ENCODE results near the gene TNIP1.

TNIP1 gene

DNA sequence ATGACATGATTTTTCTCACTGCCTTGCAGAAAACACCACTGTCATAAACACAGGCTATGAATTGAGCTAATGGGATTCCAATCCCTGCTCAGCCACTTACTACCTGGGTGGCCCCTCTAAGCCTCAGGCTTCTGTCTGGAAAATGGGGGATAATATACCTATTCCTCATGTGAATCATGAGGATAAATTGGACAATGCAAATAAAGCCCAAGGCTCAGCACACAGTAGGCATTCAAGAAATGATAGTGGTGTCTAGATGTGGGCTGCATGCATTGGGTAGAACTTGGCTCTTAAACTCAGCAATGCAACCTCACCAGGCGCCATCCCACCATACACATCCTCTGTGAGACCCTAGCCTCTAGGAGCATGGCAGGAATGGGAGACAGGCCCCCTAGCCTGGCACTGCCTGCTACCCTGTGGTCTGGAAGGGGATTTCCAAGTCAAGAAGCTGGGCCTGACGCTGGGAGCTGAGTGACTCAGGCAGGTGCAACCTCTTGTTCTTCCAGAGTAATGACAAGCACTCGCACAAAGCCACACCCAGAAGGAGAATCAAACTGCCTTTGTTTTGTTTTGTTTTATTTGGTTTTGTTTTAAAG lies 2.3 kb upstream of the TNIP1 start:
- Mint-ChIP-seq H3K4me3 (peak overlapping the region; percentile 82), H3K27ac (peak overlapping the region; percentile 84), H3K27me3 (ENCODE audit: low read depth) (no peaks in the 10 kb centered on the region), H3K4me1 (ENCODE audit: low read depth) (peaks cover 72% of the 10 kb centered on the region), H3K36me3 (ENCODE audit: low read depth) (peaks cover 31% of the 10 kb centered on the region), H3K9me3 (no peaks in the 10 kb centered on the region)

DNA sequence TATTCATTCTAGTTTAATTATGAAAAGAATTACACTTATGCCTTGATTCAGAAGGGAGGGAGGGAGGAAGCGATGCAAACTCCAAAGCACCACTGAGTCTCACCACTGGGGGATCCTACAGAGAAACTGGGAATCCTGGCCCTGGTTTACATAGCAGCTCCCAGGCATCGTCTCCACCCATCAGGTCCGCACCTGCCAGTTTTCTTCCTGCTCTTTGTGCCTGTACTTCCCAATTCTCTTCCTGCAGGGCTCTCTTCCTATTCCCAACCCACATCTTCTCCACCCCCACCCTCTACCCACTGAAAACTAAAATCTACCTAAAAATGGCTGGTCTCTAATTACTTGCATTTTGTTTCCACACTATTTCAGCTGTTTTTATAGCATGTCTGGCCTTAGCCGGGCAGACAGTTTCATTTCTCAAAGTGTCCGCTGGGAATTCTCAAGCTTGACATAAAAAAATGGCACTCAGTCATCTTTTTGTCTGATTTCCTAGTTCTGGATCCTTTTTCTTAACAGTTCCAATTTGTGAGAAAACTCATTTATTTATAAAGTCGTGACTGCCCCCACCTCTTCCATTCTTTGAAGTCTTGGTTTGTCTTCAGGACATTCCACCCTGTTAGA lies 1.6 kb upstream of the TNIP1 start:
- H3K4me1 Mint-ChIP-seq (ENCODE audit: low read depth): peaks cover 72% of the 10 kb centered on the region
- peak overlapping the region; percentile 84 for H3K27ac Mint-ChIP-seq
- H3K9me3 Mint-ChIP-seq: no peaks in the 10 kb centered on the region
- peak overlapping the region; percentile 82 for H3K4me3 Mint-ChIP-seq
- H3K27me3 Mint-ChIP-seq (ENCODE audit: low read depth): no peaks in the 10 kb centered on the region
- peaks cover 37% of the 10 kb centered on the region for H3K36me3 Mint-ChIP-seq (ENCODE audit: low read depth)

DNA sequence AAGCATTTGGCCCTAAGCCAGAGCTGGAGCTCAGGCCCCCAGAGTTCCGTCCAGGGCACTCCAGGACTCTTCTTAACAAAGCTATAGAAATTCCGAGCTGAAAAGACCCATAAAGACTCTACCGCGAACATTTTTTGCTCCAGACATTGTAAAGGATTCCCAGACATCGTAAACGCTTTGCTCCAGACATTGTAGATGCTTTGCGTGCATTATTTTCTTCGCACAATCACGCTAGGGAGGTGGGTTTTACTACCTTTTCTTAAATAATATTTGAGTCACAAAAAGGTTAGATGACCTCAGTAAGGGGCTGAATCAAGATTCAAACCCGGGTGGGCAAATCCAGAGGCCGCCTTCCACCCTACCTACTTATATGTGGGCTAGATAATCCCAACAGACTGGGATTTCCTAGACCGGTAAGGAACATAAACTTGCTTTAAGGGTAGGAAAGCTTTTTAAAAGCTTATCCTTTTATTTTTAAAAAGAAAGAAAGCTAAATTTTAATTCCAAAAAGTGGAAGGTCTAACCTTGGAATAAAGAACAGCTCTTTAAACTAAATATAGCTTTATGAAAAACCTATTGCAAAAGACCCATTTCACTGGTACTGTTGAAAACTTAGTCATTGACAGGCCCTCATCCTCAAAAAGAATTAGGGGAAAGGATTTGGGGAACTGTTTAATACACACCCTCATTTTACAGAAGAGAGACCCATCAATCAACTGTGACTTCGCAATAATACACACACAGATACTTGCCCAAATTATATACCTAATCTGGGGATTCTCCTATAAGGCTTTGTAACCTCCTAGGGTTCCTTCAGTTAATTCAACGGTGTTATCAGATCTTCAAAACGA lies 822 bp upstream of the TNIP1 start:
- H3K36me3 Mint-ChIP-seq (ENCODE audit: low read depth): peaks cover 42% of the 10 kb centered on the region
- no peaks in the 10 kb centered on the region for H3K27me3 Mint-ChIP-seq (ENCODE audit: low read depth)
- peak overlapping the region; percentile 82 for H3K4me3 Mint-ChIP-seq
- H3K27ac Mint-ChIP-seq: peak overlapping the region; percentile 84
- H3K9me3 Mint-ChIP-seq: no peaks in the 10 kb centered on the region
- peaks cover 76% of the 10 kb centered on the region for H3K4me1 Mint-ChIP-seq (ENCODE audit: low read depth)

DNA sequence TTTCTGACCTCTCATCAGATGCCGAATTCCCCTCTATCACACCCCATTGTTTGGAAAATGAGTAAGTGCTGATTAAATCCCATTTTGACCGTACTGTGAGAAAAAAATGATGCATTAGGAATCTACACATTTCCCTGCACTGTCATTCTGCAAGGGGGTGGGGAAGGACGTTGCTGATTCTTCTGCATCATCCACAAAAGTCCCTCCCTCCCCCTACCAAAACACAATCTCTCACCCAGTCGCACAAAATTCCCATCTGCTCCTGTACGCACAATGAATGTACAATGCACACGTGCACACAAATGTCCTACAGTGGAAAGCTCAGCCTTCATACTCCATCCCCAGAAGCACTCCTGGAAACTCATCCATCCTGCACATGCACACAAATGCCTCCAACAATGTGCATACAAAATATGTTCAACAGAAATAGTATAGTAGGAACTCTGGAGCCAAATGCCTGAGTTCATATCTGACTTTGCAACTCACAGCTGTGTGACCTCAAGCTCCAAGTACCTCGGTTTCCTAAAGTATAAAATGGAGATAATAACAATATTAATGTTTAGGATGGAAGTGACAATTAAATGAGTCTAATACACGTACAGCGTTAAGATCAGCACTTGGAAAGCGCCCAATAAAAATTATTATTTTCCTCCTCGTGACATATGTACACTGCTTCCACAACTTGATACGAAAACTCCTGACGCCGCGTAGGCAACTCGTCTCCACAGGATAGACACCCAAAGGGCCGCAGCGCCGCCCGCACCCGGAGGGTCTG lies 809 bp downstream of the TNIP1 start:
- no peaks in the 10 kb centered on the region for H3K9me3 Mint-ChIP-seq
- H3K36me3 Mint-ChIP-seq (ENCODE audit: low read depth): peaks cover 49% of the 10 kb centered on the region
- peak overlapping the region; percentile 95 for H3K4me3 Mint-ChIP-seq
- H3K27me3 Mint-ChIP-seq (ENCODE audit: low read depth): no peaks in the 10 kb centered on the region
- peaks cover 77% of the 10 kb centered on the region for H3K4me1 Mint-ChIP-seq (ENCODE audit: low read depth)
- H3K27ac Mint-ChIP-seq: peak overlapping the region; percentile 83

DNA sequence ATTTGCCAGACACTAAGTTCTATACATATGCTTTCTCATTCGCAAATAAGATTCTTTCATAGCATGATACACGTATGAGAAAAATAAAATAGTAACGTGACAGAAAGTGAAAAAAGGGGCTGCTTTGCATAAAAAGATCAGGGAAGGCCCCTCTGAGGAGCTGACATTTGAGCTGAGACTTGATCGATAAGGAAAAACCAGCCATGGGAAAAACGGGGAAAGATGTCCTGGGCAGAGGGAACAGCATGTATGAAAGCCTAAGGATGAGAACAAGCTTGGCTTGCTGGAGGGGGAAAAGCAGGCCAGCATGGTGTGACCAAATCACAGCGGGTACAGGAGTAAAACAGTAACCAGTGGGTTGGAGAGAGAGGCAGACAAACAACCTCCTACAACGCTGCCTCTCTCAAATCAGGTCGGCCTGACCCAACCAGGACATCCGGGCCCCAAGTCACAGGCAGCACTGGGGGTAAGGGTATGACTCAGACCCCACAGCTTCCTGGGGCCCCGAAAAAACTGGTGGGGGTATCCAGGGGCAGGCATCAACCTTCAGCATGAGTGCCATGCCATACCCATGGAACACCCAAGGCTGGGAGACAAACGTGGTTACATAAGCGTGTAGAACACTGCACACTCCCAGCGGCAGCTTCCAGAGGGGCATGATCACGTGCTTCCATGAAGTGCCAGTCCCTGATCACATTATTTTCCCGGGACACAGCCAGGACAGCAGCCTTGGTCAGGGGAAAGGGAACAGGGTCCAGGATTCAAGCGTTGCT lies 2.2 kb downstream of the TNIP1 start:
- Mint-ChIP-seq H3K36me3 (ENCODE audit: low read depth) (peaks cover 51% of the 10 kb centered on the region), H3K27me3 (ENCODE audit: low read depth) (no peaks in the 10 kb centered on the region), H3K4me1 (ENCODE audit: low read depth) (peaks cover 66% of the 10 kb centered on the region), H3K4me3 (peak overlapping the region; percentile 95), H3K27ac (peak overlapping the region; percentile 87), H3K9me3 (no peaks in the 10 kb centered on the region)

DNA sequence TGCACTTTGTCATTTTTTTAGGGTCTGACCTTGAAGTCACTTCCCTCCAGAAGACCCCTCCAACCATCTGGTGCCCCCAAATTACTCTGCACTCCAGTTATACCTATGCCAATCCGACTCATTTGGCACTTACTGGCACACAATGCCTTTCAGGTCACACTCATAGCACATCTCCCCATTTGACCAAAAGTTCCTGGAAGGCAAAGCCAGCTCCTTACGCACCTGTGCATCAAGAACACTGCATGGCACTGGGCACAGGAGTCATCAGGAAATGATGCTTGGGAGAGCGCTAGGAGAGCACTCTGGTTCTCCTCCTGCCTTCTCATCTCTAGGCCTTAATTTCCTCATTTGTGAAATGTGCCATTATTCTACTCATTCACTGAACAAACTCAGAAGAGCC lies 2.9 kb downstream of the TNIP1 start:
- H3K9me3 Mint-ChIP-seq: no peaks in the 10 kb centered on the region
- peaks cover 59% of the 10 kb centered on the region for H3K4me1 Mint-ChIP-seq (ENCODE audit: low read depth)
- H3K27me3 Mint-ChIP-seq (ENCODE audit: low read depth): no peaks in the 10 kb centered on the region
- peak overlapping the region; percentile 95 for H3K4me3 Mint-ChIP-seq
- peaks cover 58% of the 10 kb centered on the region for H3K36me3 Mint-ChIP-seq (ENCODE audit: low read depth)
- H3K27ac Mint-ChIP-seq: peak overlapping the region; percentile 87

DNA sequence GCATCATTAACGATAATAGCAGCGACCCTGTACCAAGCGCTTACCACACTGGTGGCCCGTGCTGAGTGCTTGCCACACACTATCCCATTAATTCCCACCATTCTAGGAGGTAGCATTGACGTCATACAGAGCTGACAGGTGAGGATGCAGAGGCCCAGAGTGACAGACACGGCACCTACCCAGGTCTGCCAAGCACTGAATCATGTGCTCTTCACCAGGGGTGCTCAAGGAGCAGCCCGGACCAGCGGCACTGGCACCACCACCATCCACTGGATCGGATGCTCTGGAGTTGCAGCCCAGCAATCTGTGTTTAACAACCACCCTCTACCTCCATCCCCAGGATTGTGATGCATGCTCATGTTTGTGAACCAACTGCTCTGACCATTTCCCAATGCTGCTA lies 3.4 kb downstream of the TNIP1 start:
- H3K27me3 Mint-ChIP-seq (ENCODE audit: low read depth): no peaks in the 10 kb centered on the region
- H3K27ac Mint-ChIP-seq: no peak overlapping the region
- no peaks in the 10 kb centered on the region for H3K9me3 Mint-ChIP-seq
- H3K4me1 Mint-ChIP-seq (ENCODE audit: low read depth): peaks cover 54% of the 10 kb centered on the region
- peaks cover 61% of the 10 kb centered on the region for H3K36me3 Mint-ChIP-seq (ENCODE audit: low read depth)
- peak overlapping the region; percentile 95 for H3K4me3 Mint-ChIP-seq

DNA sequence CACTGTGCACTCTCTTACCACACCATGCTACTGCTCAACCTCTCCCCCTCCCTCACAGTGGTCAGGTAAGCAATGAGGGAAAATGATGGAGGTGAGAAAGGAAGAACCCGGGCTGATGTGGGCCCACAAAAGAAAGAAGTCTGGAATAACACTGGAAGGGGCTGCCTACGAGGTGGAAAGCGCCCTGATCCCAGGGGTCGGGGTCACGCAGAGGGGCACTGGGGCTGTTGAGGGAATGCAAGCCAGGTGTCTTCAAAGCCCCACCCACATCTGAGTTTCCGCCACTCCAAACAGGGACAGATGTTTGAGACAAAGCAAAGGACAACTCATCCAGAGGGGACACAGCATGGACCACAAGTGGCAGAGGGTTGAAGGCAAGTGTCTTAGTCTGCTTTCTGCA lies 4.2 kb downstream of the TNIP1 start:
- Mint-ChIP-seq H3K27ac (peak overlapping the region; percentile 63), H3K9me3 (no peaks in the 10 kb centered on the region), H3K4me1 (ENCODE audit: low read depth) (peaks cover 55% of the 10 kb centered on the region), H3K27me3 (ENCODE audit: low read depth) (no peaks in the 10 kb centered on the region), H3K4me3 (no peak overlapping the region), H3K36me3 (ENCODE audit: low read depth) (peaks cover 68% of the 10 kb centered on the region)

DNA sequence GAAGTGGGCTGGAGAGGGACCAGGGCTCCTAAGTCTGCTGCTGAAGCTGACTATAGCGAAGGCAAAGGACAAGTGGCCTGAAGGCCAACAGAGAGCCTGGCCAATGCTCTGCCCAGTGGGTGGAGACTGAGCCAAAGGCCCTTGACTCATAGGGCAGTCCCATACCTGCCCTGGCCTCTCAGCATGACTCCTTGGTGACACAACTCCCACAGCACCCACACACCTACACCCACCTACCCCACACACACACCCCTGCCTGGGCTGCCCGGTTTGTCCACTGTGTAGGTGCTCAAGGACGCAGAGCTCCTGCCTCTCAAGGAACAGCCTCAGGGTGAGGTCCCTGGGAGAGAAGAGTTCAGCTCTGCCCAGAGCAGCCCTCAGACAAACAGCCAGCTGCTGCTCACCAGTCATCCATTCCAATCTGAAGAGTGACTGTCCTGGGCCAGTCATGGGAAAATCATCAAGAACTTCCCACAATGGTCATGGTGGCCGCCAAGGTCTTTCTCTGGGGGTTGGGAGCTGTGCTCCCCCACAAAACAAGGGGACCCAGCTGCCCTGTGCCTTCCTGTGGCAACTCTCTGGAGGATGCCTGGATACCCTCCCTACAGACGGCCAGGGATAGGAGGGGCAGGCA lies 5.0 kb downstream of the TNIP1 start:
- Mint-ChIP-seq H3K4me3 (no peak overlapping the region), H3K9me3 (no peaks in the 10 kb centered on the region), H3K36me3 (ENCODE audit: low read depth) (peaks cover 70% of the 10 kb centered on the region), H3K27ac (peak overlapping the region; percentile 63), H3K4me1 (ENCODE audit: low read depth) (peaks cover 59% of the 10 kb centered on the region), H3K27me3 (ENCODE audit: low read depth) (no peaks in the 10 kb centered on the region)

DNA sequence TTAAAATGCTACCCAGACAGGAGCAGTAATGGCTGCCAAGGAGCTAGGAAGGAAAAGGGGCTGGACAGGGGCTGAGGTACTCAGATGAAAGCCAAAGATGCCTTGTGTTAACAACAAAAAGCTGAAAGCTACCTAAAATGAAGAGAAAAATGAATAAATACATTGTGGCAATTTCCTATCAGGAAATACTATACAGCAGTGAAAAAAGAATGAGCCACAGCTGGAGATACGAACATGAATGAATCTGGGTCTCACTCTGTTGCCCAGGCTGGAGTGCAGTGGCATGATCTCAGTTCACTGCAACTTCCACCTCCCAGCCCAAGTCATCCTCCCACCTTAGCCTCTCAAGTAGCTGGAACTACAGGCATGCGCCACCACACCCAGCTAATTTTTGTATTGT lies 6.3 kb downstream of the TNIP1 start:
- Mint-ChIP-seq H3K27ac (no peak overlapping the region), H3K9me3 (no peaks in the 10 kb centered on the region), H3K36me3 (ENCODE audit: low read depth) (peaks cover 67% of the 10 kb centered on the region), H3K27me3 (ENCODE audit: low read depth) (no peaks in the 10 kb centered on the region), H3K4me3 (no peak overlapping the region), H3K4me1 (ENCODE audit: low read depth) (peaks cover 62% of the 10 kb centered on the region)

DNA sequence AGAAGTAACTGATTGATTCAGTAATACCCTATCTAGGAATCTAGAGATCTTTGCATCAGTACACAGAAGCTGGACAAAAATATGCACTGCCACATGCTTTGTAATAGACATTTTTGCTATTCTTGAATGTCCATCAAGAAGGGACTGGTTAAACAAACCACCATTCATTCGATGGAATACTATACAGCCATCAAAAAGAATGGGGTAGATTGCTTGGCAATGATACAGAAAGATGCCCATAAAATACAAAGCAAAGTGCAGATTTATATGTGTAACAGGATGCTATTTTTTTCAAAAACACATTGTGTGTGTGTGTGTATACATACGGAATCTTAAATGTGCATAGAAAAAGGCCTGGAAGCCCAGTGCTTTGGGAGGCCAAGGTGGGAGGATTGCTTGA lies 7.6 kb downstream of the TNIP1 start:
- H3K4me1 Mint-ChIP-seq (ENCODE audit: low read depth): peaks cover 61% of the 10 kb centered on the region
- no peaks in the 10 kb centered on the region for H3K9me3 Mint-ChIP-seq
- H3K36me3 Mint-ChIP-seq (ENCODE audit: low read depth): peaks cover 60% of the 10 kb centered on the region
- H3K4me3 Mint-ChIP-seq: no peak overlapping the region
- no peak overlapping the region for H3K27ac Mint-ChIP-seq
- H3K27me3 Mint-ChIP-seq (ENCODE audit: low read depth): no peaks in the 10 kb centered on the region

DNA sequence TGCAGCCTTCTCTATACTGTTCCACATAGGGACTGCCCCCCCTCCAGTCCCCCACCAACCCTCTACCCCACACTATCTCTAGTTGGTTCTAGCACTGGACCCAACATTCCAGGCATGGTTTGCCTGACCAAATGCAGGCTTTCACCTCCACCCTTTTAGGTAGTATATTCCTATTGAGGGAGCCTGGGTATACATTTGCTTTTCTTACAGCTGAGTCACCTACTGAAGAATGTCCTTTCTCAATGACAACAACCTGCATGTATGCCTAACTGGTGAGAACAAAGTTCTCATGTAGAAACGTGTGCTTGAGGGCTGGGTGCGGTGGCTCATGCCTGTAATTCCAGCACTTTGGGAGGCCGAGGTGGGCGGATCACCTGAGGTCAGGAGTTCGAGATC lies 8.2 kb downstream of the TNIP1 start:
- Mint-ChIP-seq H3K4me1 (ENCODE audit: low read depth) (peaks cover 62% of the 10 kb centered on the region), H3K27me3 (ENCODE audit: low read depth) (no peaks in the 10 kb centered on the region), H3K4me3 (no peak overlapping the region), H3K27ac (peak overlapping the region; percentile 73), H3K9me3 (no peaks in the 10 kb centered on the region), H3K36me3 (ENCODE audit: low read depth) (peaks cover 60% of the 10 kb centered on the region)

DNA sequence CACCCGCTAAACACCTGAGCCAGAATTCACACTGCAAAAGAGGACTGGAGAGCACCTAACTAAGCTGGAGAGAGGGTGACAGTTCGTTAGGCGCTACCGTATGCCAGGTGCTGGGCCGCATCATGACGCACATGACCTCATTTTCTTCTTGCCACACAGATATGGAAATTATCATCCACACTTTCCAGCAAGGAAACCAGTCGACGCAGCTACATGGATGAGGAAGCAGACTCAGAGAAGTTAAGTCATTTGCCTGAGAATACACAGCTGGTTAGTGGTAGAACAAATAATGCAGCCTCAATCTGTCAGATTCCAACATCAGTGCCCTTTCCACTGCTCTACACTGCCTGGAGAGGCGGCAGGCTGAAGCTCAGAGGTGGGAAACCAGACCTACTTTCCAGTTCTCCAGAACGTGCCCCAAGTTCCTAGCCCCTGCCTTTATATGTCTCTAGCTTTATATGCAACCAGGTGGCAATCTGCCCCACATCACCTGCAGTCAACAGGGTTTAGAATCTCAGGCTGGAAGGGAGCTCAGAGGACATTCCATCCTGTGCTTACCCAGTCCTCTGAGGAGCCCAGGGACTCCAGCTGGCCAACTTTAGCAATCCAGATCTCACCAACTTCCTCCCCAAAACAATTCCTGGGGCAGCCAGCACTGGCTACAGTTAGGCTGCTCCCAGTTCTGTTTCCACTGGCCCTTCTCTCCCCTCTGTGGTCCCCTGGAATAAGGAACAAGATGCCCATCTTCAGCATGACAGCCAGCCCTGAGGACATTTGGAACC lies 8.8 kb downstream of the TNIP1 start:
- Mint-ChIP-seq H3K9me3 (no peaks in the 10 kb centered on the region), H3K4me1 (ENCODE audit: low read depth) (peaks cover 63% of the 10 kb centered on the region), H3K36me3 (ENCODE audit: low read depth) (peaks cover 61% of the 10 kb centered on the region), H3K27me3 (ENCODE audit: low read depth) (no peaks in the 10 kb centered on the region), H3K27ac (peak overlapping the region; percentile 73), H3K4me3 (no peak overlapping the region)

Measured in T-helper 1 cell treated with Interleukin-12 subunit alpha and Interleukin-12 subunit beta and Interleukin-4 antibody, amounts not matched to agents 30 μg/mL and 1 μg/mL, for 36 hours (primary cell).